ENCODE data around the gene EDIL3. TPM values are rescaled to one million over a fixed set of nuclear protein-coding genes. Genes with fewer than 3 reads are reported as not detected.

The EDIL3 gene
- total RNA-seq, 2 donors from 2014 or later: 2.2 to 17.5 TPM

GRCh38 chr5:84242286-84242685, 142.4 kb downstream of the EDIL3 start:
- no peaks in the 10 kb centered on the region for H3K9me3 ChIP-seq (ENCODE audit: control insufficient read depth, low read length)
- Mint-ChIP-seq H3K36me3 (ENCODE audit: low read depth) (no peaks in the 10 kb centered on the region), H3K4me1 (peaks cover 8% of the 10 kb centered on the region), H3K27ac (no peak overlapping the region), H3K27me3 (ENCODE audit: insufficient read depth) (no peaks in the 10 kb centered on the region), H3K4me3 (no peak overlapping the region), H3K9me3 (no peaks in the 10 kb centered on the region)
- no peak for TF ChIP-seq CTCF (conservative IDR thresholded peaks at IDR 0.05)
- H3K27ac ChIP-seq (ENCODE audit: low read depth, low read length): no peak overlapping the region
- WGBS, 2 experiments (ENCODE audit: insufficient coverage in 1 of 2, insufficient read length in 1 of 2): 93% methylated on average over 3 of the region's 3 CpGs; no CpG with 5 or more reads in 1 of the 2 experiments
- H3K36me3 ChIP-seq (ENCODE audit: control insufficient read depth, insufficient read depth, low read length): no peaks in the 10 kb centered on the region
- no peak overlapping the region for H3K9ac ChIP-seq (ENCODE audit: extremely low read depth, low read length, poor library complexity, severe bottlenecking)
- no peaks in the 10 kb centered on the region for H3K27me3 ChIP-seq (ENCODE audit: control insufficient read depth, insufficient read depth, low read length, poor library complexity, severe bottlenecking)
- no peak for DNase-seq
- no peaks in the 10 kb centered on the region for H3K4me1 ChIP-seq (ENCODE audit: control insufficient read depth, insufficient read depth, low read length)
- H3K4me3 ChIP-seq (ENCODE audit: low read length): no peak overlapping the region

- Histone ChIP-seq H3K4me3 (ENCODE audit: low read length) (no peak overlapping the region), H3K4me1 (ENCODE audit: control insufficient read depth, insufficient read depth, low read length) (no peaks in the 10 kb centered on the region), H3K27ac (ENCODE audit: low read depth, low read length) (no peak overlapping the region), H3K9me3 (ENCODE audit: control insufficient read depth, low read length) (no peaks in the 10 kb centered on the region), H3K9ac (ENCODE audit: extremely low read depth, low read length, poor library complexity, severe bottlenecking) (no peak overlapping the region), H3K36me3 (ENCODE audit: control insufficient read depth, insufficient read depth, low read length) (no peaks in the 10 kb centered on the region), H3K27me3 (ENCODE audit: control insufficient read depth, insufficient read depth, low read length, poor library complexity, severe bottlenecking) (no peaks in the 10 kb centered on the region)
- TF ChIP-seq CTCF (conservative IDR thresholded peaks at IDR 0.05): no peak
- no peak overlapping the region for H3K27ac Mint-ChIP-seq
- no peaks in the 10 kb centered on the region for H3K36me3 Mint-ChIP-seq (ENCODE audit: low read depth)
- no peaks in the 10 kb centered on the region for H3K27me3 Mint-ChIP-seq (ENCODE audit: insufficient read depth)
- H3K9me3 Mint-ChIP-seq: no peaks in the 10 kb centered on the region
- no peak for DNase-seq
- H3K4me1 Mint-ChIP-seq: peaks cover 8% of the 10 kb centered on the region
- no peak overlapping the region for H3K4me3 Mint-ChIP-seq
- 57 to 79% methylated on average over 1 to 2 of the region's 2 CpGs for WGBS, 2 experiments (ENCODE audit: insufficient coverage in 1 of 2, insufficient read length in 1 of 2)
These were observed 145.2 kb downstream of the EDIL3 start for GRCh38 chr5:84239494-84239893.

- Mint-ChIP-seq H3K27me3 (ENCODE audit: insufficient read depth) (no peaks in the 10 kb centered on the region), H3K36me3 (ENCODE audit: low read depth) (no peaks in the 10 kb centered on the region), H3K4me1 (peaks cover 2% of the 10 kb centered on the region), H3K27ac (no peak overlapping the region), H3K4me3 (no peak overlapping the region), H3K9me3 (no peaks in the 10 kb centered on the region)
- no peaks in the 10 kb centered on the region for H3K27me3 ChIP-seq (ENCODE audit: control insufficient read depth, insufficient read depth, low read length, poor library complexity, severe bottlenecking)
- DNase-seq: no peak
- no peaks in the 10 kb centered on the region for H3K36me3 ChIP-seq (ENCODE audit: control insufficient read depth, insufficient read depth, low read length)
- TF ChIP-seq CTCF (conservative IDR thresholded peaks at IDR 0.05): no peak
- no peak overlapping the region for H3K9ac ChIP-seq (ENCODE audit: extremely low read depth, low read length, poor library complexity, severe bottlenecking)
- H3K4me1 ChIP-seq (ENCODE audit: control insufficient read depth, insufficient read depth, low read length): no peaks in the 10 kb centered on the region
- no peaks in the 10 kb centered on the region for H3K9me3 ChIP-seq (ENCODE audit: control insufficient read depth, low read length)
- H3K4me3 ChIP-seq (ENCODE audit: low read length): no peak overlapping the region
- H3K27ac ChIP-seq (ENCODE audit: low read depth, low read length): no peak overlapping the region
These were observed 147.6 kb downstream of the EDIL3 start for GRCh38 chr5:84237126-84237525.

Data from endodermal cell (in vitro differentiated cells).